Measurements from ENCODE around the gene RNPS1.
"Not testable (repeated sequence)": the region's sequence is repeated elsewhere in the genome, so short reads cannot be mapped to it uniquely, and the experiment has no call there.

DNA sequence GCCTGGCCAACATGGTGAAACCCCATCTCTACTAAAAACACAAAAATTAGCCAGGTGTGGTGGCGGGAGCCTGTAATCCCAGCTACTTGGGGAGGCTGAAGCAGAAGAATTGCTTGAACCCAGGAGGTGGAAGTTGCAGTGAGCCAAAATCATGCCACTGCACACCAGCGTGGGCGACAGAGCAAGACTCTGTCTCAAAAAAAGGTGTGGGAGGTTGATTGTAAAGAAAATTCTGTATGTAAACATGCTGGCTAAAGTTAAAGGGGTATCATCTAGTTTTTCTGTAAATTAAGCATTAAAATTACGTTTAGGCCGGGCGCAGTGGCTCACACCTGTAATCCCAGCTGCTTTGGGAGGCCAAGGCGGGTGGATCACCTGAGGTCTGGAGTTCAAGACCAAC lies 9.4 kb downstream of the RNPS1 start:
- not testable (repeated sequence) for TF ChIP-seq EZH2phosphoT487 (IDR thresholded peaks at IDR 0.05; ENCODE audit: borderline replicate concordance, low read depth, low read length)
- TF ChIP-seq, protein P1, sequence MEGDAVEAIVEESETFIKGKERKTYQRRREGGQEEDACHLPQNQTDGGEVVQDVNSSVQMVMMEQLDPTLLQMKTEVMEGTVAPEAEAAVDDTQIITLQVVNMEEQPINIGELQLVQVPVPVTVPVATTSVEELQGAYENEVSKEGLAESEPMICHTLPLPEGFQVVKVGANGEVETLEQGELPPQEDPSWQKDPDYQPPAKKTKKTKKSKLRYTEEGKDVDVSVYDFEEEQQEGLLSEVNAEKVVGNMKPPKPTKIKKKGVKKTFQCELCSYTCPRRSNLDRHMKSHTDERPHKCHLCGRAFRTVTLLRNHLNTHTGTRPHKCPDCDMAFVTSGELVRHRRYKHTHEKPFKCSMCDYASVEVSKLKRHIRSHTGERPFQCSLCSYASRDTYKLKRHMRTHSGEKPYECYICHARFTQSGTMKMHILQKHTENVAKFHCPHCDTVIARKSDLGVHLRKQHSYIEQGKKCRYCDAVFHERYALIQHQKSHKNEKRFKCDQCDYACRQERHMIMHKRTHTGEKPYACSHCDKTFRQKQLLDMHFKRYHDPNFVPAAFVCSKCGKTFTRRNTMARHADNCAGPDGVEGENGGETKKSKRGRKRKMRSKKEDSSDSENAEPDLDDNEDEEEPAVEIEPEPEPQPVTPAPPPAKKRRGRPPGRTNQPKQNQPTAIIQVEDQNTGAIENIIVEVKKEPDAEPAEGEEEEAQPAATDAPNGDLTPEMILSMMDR (conservative IDR thresholded peaks at IDR 0.05; ENCODE audit: low read length) = not testable (repeated sequence)

Data from OCI-LY7 (cell line).